CD4-positive, alpha-beta T cell treated with Interleukin-6 at 100 ng/mL for 8 hours (primary cell): ENCODE results near the gene LPP.

ENCODE experiments used
- DNase-seq: peaks from one replicate; pipeline ENCODE4 v3.0.0-alpha.2; 2020; ENCODE audit warnings: mixed read lengths, low spot score

Gene LPP

DNA sequence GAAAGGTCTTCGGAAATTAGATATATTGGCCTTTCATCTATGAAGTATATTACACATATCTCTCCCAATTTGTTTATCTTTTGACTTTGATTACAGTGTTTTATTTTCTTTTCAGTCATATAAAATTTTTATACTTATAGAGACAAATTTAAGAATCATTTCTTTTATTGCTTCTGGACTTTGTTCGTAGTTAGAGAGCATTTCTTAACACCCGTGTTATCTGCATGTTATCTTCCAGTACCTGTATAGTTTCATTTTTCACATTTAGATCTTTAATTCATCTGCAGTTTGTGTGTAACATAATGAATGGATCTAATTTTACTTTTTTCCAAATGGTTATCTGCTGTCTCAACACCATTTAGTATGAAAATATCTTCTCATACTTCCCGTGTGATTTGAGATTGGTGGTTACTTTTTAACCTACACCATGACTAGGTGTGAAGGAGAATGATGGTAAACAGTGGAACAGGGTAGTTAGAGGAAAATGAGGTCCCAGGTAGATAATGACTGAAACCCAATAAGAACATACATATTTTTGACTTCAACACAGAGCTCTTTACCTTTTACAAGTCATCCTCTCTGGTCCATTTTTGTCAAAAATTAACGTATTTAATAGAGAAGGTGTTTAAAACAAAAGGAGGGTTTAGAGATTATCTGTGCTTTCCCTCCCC is 99.3 kb downstream of the LPP start:
- DNase-seq, result no peak

DNA sequence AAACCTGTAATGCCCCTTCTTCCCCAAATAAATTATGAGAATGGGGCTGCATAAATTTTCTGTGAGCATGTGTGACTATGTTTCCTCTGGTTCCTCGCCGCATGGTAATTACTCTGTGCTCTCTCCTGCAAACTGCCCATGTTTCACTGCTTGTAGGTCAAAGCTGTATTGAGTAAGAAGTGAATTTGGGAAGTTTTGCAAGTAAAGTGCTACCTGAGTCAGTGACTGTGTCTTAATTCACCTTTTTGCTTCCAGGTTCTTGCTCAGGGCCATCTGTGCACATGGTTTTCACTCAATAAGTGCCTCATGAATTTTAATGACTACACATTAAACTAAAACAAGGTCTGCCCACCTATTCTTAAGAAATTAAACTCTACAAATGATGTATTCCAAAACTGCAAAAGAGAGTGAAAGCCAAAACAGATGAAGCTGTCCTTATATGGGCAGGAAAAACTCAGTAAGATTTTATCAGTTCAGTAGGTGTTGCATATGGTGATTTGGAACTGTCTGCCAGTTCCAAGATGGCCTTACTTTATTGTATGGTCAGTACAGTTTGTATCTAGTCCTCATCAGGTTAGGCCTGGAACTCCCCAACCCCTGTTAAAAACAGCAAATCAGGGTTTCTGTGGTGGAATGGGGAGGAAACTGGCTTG is 100.0 kb downstream of the LPP start:
- DNase-seq, result no peak

- DNase-seq, result no peak
Observed at GRCh38 chr3:188254520-188255070, 100.6 kb downstream of the LPP start.

DNA sequence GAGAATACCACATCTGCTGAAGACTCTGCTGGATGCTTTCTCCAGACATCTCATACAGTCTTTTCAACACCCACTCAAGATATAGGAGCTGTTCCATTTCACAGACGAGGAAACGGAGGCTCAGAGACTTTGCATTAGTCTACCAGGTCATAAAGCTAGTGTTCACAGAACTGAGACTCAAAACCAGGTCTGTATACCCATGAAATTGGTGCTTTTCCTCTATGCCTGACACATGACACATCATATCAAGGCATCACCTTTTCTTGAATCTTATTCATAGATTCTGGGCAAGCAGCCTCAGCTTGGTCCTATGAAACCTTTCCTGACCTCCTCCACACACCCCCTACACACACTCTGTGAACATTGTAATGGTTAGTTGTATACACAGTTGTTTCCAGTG is 101.2 kb downstream of the LPP start:
- no peak for DNase-seq

DNA sequence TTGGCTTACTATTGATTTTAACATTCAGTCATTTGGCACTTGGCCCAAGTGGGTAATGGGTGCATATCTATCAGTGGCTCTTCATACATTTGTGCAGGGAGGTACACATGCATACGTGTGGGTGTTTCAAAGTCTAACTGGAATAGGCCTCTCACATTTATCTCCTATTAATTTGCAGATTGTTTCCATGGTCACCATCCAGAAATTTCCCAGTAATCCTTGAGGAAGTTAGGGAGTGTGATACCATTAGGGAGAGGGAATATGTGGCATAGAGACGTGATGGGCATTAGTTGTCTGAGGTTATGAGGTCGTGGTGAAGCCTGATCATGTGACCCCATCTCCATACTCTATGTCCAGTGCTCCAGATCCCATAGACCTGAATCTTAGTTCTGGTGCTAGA is 102.8 kb downstream of the LPP start:
- DNase-seq, result no peak

GRCh38 chr3:188257384-188258026 is 103.5 kb downstream of the LPP start:
- DNase-seq, result no peak

DNA sequence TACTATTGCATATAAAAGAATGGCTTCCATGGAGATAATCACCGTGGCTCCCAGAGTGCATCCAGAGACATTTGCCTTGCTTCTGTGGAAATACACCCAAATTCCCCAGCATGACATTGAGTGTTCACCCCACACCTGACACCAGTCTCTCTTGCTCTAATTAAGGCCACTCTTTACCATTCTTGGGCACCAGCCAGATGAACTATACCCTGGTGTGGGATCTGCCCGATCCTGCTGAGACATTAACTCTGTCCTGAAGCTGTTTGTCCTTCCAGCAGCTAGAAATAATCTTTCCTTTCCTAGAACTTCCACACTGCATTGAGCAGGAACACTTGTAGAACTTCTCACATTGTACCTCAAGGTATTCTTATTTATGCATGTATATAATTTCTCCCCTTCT is 105.2 kb downstream of the LPP start:
- DNase-seq, result no peak

DNA sequence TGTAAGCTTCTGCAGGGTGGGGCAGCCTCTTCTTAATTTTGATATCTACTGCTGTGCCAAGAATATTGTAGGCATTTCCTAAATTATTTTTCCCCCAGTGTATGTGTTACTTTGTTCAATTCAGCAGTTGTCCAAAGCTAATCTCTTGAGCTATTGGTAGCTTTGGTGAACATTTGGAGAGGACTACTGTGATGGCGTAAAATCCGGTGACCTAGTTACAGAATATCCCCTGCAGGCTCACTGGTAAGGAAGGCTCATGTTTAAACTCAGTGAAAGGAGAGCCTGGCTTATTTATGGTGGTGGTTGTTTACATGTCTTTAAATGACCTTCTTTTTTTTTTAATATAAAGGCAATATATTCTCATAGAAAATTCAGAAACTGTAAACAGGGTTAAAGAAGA is 105.6 kb downstream of the LPP start:
- DNase-seq, result no peak

- DNase-seq, result no peak
Observed at GRCh38 chr3:188261011-188261410, 107.1 kb downstream of the LPP start.

- DNase-seq, result no peak
Observed at GRCh38 chr3:188262488-188262887, 108.5 kb downstream of the LPP start.

- no peak for DNase-seq
Observed at GRCh38 chr3:188262913-188263683, 109.1 kb downstream of the LPP start.

DNA sequence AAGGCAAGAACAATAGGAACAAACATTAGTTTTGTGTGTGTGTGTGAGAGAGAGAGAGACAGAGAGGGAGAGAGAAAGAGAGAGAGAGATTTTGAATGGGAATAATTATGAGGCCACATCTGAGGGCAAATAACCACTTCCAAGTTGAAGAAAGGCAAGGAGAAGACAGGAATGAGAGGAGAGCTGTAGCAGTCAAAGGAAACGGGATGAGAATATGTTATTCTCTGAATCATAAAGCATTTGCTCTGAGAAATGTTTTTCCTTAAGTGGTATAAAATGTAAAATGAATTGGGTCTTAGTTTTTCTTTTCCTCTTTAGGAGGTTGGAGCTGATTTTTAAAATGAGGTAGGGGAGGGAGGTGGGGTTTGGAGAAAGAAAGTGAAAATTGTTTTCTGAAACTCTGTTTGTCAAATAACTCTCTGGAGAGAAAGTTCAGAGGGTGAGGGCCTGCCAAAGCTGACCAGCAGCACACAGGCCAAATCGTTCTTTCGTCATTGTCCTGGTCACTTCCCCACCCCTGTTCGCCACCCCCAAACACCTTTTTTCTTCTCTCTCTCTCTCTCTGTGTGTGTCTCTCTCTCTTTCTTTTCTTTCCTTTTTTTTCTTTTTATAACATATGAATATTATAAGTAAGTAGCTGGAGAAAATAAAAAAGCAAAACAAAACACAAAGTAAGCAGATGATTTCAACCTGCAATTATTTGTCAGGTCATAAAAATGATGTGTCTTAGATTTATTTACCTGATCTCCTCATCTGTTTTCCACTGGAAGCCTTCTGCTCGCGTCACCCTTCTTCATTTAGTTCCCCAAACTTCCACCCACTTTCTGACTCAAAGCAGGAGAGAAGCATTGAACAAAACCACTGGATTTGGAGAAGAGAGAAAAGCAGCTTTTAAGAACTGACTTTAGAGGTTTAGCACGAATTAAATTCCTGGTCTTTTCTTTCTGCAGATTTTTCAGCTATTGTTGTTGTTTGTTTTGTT is 110.6 kb downstream of the LPP start:
- DNase-seq, result no peak

- no peak for DNase-seq
Observed at GRCh38 chr3:188266562-188267274, 112.8 kb downstream of the LPP start.

DNA sequence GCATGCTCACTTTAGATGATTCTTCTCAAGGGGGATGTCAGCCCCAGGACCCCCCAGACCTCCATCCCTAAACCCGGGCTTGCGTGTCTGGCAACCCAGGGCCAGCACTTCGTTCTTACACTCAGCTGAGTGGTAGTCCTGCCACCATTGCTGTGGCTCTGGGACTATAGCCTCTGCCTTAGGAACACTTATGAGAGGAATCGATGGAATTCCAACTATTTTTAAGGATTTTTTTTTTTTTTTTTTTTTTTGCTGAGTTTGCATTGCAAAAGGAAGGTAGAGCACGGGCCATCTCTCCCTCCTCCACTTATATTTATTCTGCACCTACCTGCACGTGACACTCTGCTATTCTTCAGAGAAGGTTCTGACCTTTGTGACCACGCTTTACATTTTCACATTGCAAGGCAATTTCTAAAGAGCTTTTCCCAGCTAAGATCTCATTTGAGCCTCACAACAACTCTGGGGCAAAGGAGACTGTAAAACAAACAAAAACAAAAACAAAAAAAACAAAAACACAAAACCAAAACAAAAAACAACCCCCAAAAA is 113.9 kb downstream of the LPP start:
- no peak for DNase-seq

GRCh38 chr3:188268336-188268735 is 114.4 kb downstream of the LPP start:
- DNase-seq, result no peak

DNA sequence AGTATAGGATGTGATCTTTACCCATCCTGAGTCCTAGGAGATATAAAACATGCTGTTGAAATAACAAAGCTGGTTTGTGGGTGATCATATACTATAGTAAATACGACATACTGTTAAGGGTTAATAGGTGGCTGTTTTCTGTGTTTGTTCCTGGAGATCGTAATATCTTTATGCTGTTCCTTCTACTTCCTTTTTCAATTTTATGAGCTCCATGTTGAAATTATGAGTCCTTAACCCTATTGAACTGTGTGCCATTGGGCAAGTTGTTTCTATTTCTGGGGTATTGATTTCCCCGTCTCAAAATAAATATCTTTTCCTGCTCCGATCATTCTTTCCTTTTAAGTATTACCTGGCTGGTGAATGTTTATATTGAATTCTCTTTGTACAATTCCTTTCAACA is 115.1 kb downstream of the LPP start:
- DNase-seq, result no peak

- no peak for DNase-seq
Observed at GRCh38 chr3:188270423-188270972, 116.5 kb downstream of the LPP start.

DNA sequence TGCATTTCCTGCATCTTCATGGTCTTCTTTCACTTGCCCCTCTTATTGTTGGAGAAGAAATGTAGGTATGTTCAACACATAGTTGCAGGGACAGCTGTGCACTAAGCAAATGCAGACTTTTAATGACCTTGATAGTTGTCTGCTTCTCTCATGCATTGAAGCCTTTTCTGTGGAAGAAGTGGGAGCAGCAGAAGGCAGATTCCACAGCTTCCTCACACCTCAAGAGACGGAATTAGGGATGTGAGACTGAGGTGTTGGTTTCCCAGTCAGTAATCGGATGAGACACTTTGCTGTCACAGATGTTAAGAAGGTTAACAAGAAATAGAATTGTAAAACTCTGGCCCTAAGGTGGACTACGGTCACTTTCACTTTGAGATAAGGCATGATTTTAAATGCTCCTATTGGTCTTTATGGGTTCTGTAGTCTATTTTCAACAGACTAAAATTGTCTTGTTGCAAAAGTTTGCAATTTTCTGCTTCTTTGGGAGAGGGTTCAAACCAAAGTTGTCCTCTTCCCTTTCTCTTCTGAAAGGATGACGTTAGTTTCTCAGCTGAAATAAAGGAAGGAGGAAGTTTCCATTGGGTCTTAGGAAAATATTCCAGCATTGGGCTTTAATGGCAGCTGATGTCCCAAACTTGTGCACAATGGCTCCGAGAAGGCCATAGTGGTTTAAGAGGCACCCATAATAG is 117.4 kb downstream of the LPP start:
- no peak for DNase-seq
